Neural progenitor cell (in vitro differentiated cells): ENCODE data around the gene DUS1L.

ENCODE experiments used
- CTCF ChIP-seq: fragments of 200-600 bp; sonication (generic); IDR thresholded peaks from 2 replicates; pipeline ENCODE4 v1.5.1; 2017; ENCODE audit warnings: antibody characterized with exemption, mild to moderate bottlenecking
- EZH2 ChIP-seq: fragments of 200-600 bp; sonication (generic); IDR thresholded peaks from 2 replicates; pipeline ENCODE4 v1.6.1; 2017; ENCODE audit warnings: antibody characterized with exemption, mild to moderate bottlenecking, moderate library complexity
- EZH2phosphoT487 ChIP-seq: fragments of 200-600 bp; sonication (generic); IDR thresholded peaks from 2 replicates; pipeline ENCODE4 v1.6.1; 2017; ENCODE audit warnings: antibody characterized with exemption

GRCh38 chr17:82047914-82048570 lies 17.6 kb downstream of the DUS1L start:
- no peak for TF ChIP-seq CTCF
- no peak for TF ChIP-seq EZH2
- TF ChIP-seq EZH2phosphoT487, result no peak
